GM11168 (cell line): Measurements from ENCODE around the gene MAP2K5.

Source experiments
- in situ Hi-C: fragments of 300-500 bp; cut with MboI; formaldehyde crosslinking; loops from one replicate; pipeline ENCODE4 v1.12.0; 2022; ENCODE audit warnings: low sequenced_read_pairs; ENCODE audit not compliant: unreplicated experiment

The MAP2K5 gene

DNA sequence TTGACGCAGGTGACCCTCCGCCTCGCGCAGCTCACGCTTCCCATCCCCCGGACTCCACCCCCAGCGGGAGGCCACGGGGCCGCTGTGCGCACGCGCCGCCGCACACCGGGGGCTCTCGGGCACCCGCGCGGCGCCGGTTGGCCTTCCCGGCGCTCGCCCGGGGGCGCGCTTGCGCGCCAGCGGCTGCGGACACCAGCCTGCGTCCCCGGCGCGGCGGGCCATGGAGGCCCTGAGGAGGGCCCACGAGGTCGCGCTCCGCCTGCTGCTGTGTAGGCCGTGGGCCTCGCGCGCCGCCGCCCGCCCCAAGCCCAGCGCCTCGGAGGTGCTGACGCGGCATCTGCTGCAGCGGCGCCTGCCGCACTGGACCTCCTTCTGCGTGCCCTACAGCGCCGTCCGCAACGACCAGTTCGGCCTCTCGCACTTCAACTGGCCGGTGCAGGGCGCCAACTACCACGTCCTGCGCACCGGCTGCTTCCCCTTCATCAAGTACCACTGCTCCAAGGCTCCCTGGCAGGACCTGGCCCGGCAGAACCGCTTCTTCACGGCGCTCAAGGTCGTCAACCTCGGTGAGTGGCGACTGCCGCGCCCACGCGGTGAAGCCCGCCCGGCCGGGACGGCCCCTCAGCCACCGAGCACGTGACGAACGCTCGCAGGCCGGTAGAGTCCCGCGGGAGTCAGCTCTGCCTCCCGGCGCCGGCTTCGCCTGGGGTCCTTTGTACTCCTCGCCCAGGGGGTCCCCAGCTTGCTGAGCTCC is 21.3 kb upstream of the MAP2K5 start, which contains the start of gene C15orf61:
Gene C15orf61 (plus strand): TSS at position 103 of the 754 bp plus-strand sequence. CDS start 118 bp downstream, at position 221.
- in situ Hi-C loops, result no loop called here

DNA sequence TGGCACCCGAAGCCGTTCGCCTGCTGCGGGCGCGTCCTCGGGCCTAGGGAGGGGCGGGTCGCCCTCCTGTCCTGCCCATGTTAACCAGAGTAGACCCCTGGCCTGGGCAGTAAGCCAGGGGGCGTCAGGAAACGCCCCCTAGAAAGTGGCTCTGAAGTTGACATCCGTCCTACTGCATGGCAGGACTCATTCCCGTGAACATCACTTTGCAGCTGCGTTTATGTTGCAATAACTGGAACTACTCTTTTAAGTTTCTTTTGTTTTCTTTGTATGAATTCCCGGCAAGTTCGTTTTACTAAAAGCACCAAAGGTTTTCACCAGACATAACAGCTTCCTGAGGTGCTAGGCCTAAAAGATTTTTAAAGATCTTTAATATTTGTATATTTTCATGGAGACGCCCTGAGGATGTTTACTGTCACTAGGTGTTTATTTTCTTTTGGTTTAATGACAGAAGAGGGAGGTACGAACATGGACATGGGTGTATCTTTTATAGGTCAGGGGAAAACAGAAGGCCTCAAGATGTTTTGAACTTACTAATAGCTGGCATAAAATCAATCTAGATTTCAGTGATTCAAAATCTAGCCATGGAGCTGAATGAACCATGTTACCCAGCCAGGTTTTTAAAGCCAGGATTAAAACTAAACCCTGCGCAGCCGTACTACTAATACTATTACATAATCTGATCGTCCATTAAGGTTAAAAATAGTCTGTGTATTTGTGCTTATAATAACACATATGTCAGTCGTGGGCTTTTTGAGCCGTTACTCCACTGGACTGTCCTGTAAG is 20.5 kb upstream of the MAP2K5 start:
- in situ Hi-C loops, result no loop called here

DNA sequence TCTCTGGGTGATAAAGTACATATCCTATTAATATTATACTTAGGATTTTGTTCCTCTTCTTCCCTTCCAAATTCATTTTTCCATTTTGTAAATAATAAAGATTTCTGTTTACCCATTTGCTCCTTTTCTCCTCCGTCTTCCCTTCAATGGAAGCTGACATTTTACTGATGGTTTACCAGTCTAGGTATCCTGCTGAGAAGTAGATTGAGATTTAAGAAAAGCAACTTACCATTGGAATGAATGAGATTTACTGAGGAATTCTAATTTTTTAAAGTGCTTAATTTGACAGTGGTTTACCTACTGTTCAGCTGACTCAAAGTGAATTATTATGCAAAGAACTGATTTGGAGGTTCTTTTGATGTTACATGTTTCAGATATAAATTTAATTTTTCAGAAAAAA is 19.2 kb upstream of the MAP2K5 start:
- in situ Hi-C loops, result no loop called here

DNA sequence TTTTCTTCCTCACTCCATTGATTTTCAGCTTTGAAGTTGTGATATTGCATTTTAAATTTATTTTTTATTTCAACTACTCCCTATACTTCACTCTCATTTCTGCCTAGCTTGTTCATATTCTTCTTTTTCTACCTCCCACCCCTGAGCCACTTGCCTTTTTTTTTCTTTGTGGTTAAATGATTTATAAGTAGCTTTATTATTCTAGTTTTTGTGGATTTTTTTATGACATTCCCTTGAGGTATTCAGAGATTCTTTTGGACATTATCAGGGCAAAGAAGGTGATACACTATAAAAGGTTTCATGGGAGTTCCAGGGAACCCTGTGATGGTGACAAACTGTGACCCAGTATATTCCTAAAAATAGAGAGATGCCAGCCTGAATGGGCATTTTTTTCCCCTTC is 18.3 kb upstream of the MAP2K5 start:
- in situ Hi-C loops, result no loop called here

DNA sequence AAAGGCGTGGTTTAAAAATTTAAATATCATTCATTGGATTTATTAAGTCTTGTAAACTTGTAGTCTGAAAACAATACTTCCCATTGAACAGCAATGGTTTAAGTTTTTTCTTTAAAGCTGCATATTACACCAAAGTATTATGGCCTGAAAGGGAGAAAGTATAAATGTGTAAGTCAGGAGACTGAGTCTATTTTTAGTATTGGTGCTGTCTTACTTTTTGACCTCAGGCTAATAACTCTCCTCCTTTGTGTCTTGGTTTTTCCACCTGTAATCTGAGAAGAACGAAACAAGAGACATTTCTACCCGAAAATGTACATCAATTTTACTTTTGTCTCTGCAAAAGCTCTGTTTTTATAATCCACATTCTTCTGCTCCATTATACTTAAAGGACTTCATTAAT is 14.0 kb upstream of the MAP2K5 start:
- in situ Hi-C loops, result no loop called here

GRCh38 chr15:67531379-67531914 is 11.1 kb upstream of the MAP2K5 start:
- in situ Hi-C loops, result no loop called here

GRCh38 chr15:67533873-67534272 is 8.6 kb upstream of the MAP2K5 start:
- in situ Hi-C loops, result no loop called here

DNA sequence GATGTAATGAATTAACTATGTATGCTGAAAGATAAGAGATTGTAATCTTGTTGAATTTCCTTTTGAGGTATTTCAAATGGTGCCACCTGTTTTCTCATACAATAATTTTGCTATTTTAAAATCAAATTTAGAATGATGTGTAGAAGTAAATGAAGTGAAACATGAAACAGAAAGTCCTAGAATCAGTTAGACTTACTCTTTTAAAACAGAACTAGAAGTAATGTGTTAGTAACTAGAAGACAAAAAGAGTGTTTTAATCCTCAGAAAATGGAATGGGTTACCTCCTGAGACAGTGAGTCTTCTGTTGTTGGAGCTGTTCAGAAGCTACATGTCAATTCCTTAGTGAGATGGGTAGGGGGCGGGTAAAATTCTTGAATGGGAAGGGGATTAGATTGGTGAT is 8.1 kb upstream of the MAP2K5 start:
- in situ Hi-C loops, result no loop called here

DNA sequence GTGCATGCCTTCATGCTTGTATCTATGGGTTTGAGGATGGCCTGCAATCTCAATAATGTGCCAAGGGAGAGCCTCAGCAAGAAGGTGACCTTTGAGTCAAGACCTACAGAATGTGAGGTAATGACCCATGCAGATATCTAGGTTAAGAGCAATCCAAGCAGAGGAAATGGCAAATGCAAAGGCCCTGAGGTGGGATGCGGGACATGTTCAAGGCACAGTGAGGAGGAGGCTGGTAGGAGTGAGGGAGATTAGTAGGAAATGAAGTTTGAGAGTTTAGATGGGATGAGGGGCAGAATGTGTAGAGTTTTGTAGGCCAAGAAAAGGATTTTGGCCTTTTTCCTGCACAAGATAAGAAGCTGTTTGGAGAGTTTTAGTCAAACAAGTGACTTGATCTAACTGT is 4.7 kb upstream of the MAP2K5 start:
- in situ Hi-C loops, result no loop called here

DNA sequence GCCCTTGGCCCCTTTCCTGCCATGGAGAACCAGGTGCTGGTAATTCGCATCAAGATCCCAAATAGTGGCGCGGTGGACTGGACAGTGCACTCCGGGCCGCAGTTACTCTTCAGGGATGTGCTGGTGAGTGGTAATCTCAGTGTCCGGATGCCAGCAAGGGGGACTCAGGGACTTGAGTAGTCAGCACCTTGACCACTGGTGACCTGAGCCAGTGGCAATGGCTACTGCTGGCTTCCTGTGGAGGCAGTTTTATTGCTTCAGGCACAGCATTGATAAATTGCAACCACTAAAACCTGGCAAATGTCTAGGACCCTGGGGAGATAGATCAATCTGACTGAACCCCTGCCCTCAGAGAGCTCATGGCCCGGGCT is 830 bp downstream of the MAP2K5 start:
- in situ Hi-C loops, result no loop called here

DNA sequence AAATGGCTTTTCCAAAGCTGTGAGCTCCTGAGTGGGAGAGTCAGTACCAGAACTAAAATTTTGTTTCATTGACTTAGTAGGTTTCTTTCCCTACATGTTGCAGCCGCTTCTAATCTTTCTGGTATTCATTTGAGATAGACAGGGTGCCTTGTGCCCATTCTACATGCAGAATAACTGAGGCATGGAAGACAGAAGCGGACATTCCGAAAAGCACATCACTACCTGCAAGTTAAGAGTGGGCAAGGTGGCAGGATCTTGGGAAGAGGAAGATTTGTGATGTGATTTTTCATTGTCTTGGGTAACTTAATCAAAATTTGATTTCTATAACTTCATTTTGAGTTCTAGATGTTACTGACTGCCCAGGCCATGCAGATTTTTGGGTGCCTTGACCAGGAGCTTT is 2.0 kb downstream of the MAP2K5 start:
- in situ Hi-C loops, result no loop called here

DNA sequence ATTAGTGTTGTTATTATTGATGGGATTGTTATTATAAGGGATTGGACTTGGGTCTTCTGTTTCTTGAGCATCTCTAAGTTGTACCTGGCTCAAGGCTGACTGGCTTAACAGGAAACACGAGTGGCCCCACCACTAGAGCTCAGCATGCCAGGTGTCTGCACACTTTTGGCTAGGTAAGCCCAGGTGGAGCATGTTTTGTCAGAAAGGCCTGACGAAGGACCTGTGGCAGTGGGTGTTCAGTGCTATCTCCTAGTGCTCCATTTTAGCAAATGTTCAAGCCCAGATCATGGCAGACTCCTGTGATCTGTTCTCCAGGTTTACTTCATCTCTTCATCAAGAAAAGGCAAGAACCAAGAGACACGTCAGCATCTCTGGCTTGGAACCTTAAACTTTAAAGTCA is 3.4 kb downstream of the MAP2K5 start:
- in situ Hi-C loops, result no loop called here

- in situ Hi-C loops, result no loop called here
Observed at GRCh38 chr15:67547064-67547463, 4.6 kb downstream of the MAP2K5 start.

DNA sequence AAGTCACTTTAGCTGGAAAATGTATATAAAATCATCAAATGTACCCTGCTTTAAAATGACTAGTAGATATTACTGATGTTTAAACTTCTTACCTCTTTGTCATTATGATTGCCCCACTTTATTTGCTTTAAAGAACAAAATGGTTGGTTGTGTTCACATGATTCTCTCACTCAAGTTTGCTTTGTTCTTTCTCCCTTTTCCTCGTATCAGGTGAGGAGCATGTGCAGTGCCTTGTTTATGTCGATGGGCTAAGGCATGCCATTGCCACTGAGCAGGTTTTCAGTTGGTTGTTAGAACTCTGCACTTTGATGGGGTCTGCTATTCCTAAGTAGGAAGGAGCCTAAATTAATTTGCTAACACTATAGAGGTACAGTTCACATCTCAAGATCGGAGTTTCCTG is 5.3 kb downstream of the MAP2K5 start:
- in situ Hi-C loops, result no loop called here

DNA sequence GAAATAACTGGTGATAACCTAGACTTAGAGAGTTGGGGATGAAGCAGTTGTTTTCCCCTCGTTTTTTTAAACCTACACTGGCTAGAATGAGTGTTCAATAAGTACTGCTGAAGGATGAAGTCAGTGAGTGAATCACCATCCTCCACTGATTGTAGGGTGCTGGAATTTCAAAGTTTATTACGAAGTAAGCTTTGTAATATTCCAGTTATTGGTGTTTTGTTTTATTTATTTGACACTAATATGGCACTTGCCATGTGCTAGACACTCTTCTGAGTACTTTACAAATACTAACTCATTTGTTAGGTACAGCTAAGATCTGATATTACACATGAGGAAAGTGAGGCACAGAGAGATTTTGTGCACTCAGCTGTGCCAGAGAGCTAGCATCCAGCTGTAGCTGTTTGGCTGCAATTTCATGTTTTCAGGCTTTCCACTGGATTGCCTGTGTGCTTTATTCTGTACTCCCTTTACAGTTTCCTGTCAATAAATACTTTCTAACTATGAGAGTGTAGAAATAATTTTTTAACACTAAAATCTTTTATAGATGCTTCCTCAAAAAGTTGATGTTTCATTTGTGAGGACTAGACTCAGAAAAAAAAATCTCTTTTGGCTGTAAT is 5.8 kb downstream of the MAP2K5 start:
- in situ Hi-C loops, result no loop called here

DNA sequence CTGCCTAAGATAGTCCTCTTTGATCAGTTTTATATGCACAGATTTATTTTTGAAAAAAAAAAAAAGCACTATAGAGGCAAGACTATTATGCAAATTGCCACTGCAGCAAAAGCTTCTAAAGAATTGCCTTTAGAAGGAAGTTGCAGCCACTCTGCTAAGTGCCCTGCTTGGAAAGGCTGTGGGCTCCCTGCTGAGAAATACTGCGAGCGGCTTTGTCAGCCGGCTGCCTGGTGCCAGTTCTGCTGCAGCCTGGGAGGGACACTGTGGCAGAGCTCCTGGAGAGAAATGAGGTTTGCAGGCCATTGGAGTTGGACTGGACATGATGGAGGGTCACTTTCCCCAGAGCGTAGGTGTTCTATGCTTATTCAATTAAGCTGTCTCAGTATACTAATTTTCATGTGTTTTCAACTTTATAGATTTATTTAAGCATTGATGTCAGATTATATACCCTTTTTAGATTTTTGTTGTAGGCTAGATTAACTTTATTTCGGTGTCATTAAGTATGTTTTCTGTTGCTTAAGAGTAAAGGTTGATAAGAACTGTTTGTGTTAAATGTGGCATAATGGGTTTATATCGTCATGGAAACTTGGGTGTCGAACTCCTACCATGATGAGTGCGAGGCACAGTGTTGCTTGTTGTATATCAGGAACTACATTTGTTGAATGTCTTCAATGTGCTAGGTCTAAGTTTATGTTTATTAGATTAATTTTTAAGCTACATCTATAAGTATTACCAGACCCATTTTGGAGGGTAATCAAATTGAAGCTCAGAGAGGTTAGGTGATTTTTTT is 6.6 kb downstream of the MAP2K5 start:
- in situ Hi-C loops, result no loop called here

- in situ Hi-C loops, result no loop called here
Observed at GRCh38 chr15:67549736-67550135, 7.2 kb downstream of the MAP2K5 start.

- in situ Hi-C loops, result no loop called here
Observed at GRCh38 chr15:67550522-67550921, 8.0 kb downstream of the MAP2K5 start.

DNA sequence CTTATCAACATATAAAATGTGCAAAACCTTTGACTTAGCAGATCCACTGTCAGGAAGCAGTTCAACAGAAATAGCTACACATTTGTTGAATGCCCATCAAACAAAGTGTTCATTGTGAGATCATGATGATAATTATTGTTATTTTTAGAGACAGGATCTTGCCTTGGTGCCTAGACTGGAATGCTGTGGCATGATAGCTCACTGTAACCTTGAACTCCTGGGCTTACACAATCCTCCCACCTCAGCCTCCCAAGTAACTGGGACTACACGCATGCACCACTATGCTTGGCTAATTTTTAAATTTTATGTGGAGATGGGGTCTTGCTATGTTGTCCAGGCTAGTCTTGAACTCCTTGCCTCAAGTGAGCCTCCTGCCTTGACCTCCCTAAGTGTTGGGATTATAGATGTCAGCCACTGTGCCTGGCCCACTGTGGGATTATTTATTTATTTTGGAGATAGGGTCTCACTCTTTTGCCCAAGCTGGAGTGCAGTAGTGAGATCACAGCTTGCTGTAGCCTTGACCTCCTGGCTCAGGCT is 8.8 kb downstream of the MAP2K5 start:
- in situ Hi-C loops, result no loop called here

GRCh38 chr15:67554580-67554979 is 12.1 kb downstream of the MAP2K5 start:
- in situ Hi-C loops, result no loop called here
